Spleen (tissue), 11 donors: ENCODE data around the gene TENM4. TPM values are rescaled to one million over a fixed set of nuclear protein-coding genes. Genes with fewer than 3 reads are reported as not detected.

ENCODE experiments used
- DNase-seq: peaks from one replicate; pipeline ENCODE4 v3.0.0-alpha.2; 2020
- H3K27ac ChIP-seq, 8 donors: fragments of 200-600 bp; sonication (generic) in 7 of 8; 1 replicate in 4 of 8; 2 replicates in 4 of 8; pipeline versions ENCODE4 v1.5.0 to v1.8.0; 2016 to 2021; ENCODE audit warnings: inconsistent platforms in 4 of 8, mild to moderate bottlenecking in 4 of 8, moderate library complexity in 1 of 8
- H3K27me3 ChIP-seq, 7 donors: fragments of 200-600 bp; sonication (generic) in 6 of 7; replicated peaks in 1 of 7; 1 replicate in 4 of 7; 2 replicates in 3 of 7; pipeline versions ENCODE4 v1.5.0 to v1.8.0; 2016 to 2021; ENCODE audit warnings: inconsistent platforms in 3 of 7, mild to moderate bottlenecking in 1 of 7
- H3K36me3 ChIP-seq, 6 donors: fragments of 200-600 bp; sonication (generic) in 5 of 6; 1 replicate in 4 of 6; 2 replicates in 2 of 6; pipeline versions ENCODE4 v1.5.0 to v1.8.0; 2016 to 2021; ENCODE audit warnings: inconsistent platforms in 2 of 6
- H3K4me1 ChIP-seq, 6 donors: fragments of 200-600 bp; sonication (generic) in 5 of 6; 1 replicate in 3 of 6; 2 replicates in 3 of 6; pipeline versions ENCODE4 v1.5.0 to v1.8.0; 2016 to 2021; ENCODE audit warnings: inconsistent platforms in 3 of 6
- H3K4me3 ChIP-seq, 8 donors: fragments of 200-600 bp; sonication (generic) in 7 of 8; 1 replicate in 4 of 8; 2 replicates in 4 of 8; pipeline versions ENCODE4 v1.5.0 to v1.8.0; 2016 to 2021; ENCODE audit warnings: inconsistent platforms in 4 of 8, mild to moderate bottlenecking in 4 of 8, moderate library complexity in 2 of 8
- H3K9me3 ChIP-seq, 8 donors: fragments of 200-600 bp; sonication (generic) in 7 of 8; 1 replicate in 4 of 8; 2 replicates in 4 of 8; pipeline versions ENCODE4 v1.5.0 to v1.8.0; 2016 to 2021; ENCODE audit warnings: inconsistent platforms in 4 of 8
- POLR2A ChIP-seq, 3 donors: fragments of 450-650 bp; IDR thresholded peaks; one replicate each; pipeline ENCODE4 v1.5.1; 2017; ENCODE audit warnings: antibody characterized with exemption in 3 of 3, mild to moderate bottlenecking in 1 of 3
- POLR2AphosphoS5 ChIP-seq, 3 donors: sonication (generic); formaldehyde crosslinking; IDR thresholded peaks; one replicate each; pipeline ENCODE4 v1.5.1; 2017; ENCODE audit warnings: antibody characterized with exemption in 3 of 3
- WGBS, 5 donors: extraction: QIAGEN DNeasy Blood & Tissue Kit in 3 of 5; methylation state at CpG; one replicate each; pipeline versions ENCODE4 v1.1.5 to v1.1.7; 2013 to 2018; 5-methylcytosine and 5-hydroxymethylcytosine counted together
- intact Hi-C: fragments of 100-400 bp; cut with DNase I; formaldehyde crosslinking; loops from one replicate; pipeline ENCODE4 v1.15.0; 2023; ENCODE audit warnings: low total_unique reads
- polyA plus RNA-seq, 3 donors: library from polyadenylated mRNA; stranded (reverse); fragments of 200-250 nt; gene quantifications; one replicate each; pipeline ENCODE4 v1.2.1, GENCODE V29; 2013
- total RNA-seq, 7 donors: library from RNA; depleted of rRNA in 3 of 7; stranded (reverse); fragments of >200 nt in 3 of 7; fragmentation: NEBNext Ultra II Directional in 4 of 7; extraction: Animal tissue kit (Norgen Biotek cat#: 25700) in 4 of 7; gene quantifications; one replicate each; pipeline versions ENCODE4 v1.1.0 to v1.2.1, GENCODE V29; 2016 to 2021
- TF ChIP-seq, protein P1 (sequence below), 11 experiments: fragments of 200-600 bp in 7 of 11; fragments of 450-650 bp in 4 of 11; sonication (generic) in 4 of 11; IDR thresholded peaks in 8 of 11; conservative IDR thresholded peaks in 3 of 11; 1 replicate in 7 of 11; 2 replicates in 4 of 11; pipeline versions ENCODE4 v1.4.0 to v1.8.0; 2016 to 2021; ENCODE audit warnings: antibody characterized with exemption in 11 of 11, inconsistent platforms in 4 of 11, mild to moderate bottlenecking in 1 of 11
- donor health status: healthy with polysubstance abuse.
- donor health status: DM: no; HTN: no; CAD: no; lungs with moderate emphysema.
- donor health status: DM: no; HTN: no; CAD: no.
- donor health status: Bipolar disorder and iron deficiency.
- donor health status: healthy.
- donor health status: DM: no; HTN: no; CAD: no.
- donor health status: DM: yes; HTN: yes; CAD: no.

TENM4 gene
- total and polyA plus RNA-seq, 10 donors, result 0.09 to 4.5 (median 1.2) TPM

DNA sequence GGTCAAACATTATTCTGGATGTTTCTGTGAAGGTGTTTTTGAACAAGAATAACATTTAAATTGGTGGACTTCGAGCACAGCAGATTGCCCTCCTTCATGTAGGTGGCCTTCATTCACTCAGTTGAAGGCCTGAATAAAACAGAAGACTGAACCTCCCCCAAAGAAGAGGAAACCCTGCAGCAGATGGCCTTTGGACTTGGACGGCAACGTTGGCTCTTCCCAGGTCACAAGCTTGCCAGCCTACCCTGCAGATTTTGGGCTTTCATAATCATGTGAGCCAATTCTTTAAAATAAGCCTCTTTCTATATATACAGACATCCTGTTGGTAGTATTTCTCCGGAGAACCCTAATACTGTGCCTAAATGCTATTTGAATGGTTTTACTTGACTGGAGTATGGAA is 434.0 kb downstream of the TENM4 start:
- Histone ChIP-seq H3K4me1 (no peaks in the 10 kb centered on the region), H3K27ac (no peak overlapping the region), H3K9me3 (peaks cover 0 to 37% (median 23%) of the 10 kb centered on the region in 8 donors), H3K36me3 (no peaks in the 10 kb centered on the region), H3K4me3 (no peak overlapping the region), H3K27me3 (peaks cover 0 to 14% (median 0%) of the 10 kb centered on the region in 7 donors)
- TF ChIP-seq POLR2AphosphoS5 (IDR thresholded peaks at IDR 0.05) (no peak), POLR2A (IDR thresholded peaks at IDR 0.05) (no peak)
- TF ChIP-seq, protein P1, sequence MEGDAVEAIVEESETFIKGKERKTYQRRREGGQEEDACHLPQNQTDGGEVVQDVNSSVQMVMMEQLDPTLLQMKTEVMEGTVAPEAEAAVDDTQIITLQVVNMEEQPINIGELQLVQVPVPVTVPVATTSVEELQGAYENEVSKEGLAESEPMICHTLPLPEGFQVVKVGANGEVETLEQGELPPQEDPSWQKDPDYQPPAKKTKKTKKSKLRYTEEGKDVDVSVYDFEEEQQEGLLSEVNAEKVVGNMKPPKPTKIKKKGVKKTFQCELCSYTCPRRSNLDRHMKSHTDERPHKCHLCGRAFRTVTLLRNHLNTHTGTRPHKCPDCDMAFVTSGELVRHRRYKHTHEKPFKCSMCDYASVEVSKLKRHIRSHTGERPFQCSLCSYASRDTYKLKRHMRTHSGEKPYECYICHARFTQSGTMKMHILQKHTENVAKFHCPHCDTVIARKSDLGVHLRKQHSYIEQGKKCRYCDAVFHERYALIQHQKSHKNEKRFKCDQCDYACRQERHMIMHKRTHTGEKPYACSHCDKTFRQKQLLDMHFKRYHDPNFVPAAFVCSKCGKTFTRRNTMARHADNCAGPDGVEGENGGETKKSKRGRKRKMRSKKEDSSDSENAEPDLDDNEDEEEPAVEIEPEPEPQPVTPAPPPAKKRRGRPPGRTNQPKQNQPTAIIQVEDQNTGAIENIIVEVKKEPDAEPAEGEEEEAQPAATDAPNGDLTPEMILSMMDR (IDR thresholded peaks at IDR 0.05 in 8 of 11, conservative IDR thresholded peaks at IDR 0.05 in 3 of 11), result no peak
- intact Hi-C loops, result no loop called here
- no peak for DNase-seq
- WGBS, 5 donors, result 73 to 88% (median 83%) methylated on average over 4 of the region's 4 CpGs

DNA sequence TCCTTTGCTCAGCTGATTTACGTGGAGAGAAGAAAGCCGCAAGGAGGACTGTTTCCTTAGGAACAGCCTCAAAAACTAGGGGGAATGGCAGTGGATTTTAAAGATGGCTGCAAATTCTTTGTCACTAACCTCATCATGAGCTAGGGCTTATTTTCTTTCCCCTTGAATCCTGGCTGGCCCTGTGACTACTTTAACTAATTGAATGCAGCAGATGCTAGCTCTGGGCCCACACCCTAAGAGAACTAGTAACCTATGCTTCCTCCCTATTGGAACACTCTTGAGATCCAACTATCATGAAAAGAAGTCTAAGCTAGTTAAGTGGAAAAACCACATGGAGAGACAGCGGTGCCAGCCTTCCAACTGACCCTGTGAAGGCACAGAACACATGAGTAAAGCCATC is 444.8 kb downstream of the TENM4 start:
- DNase-seq, result no peak
- no peaks in the 10 kb centered on the region for H3K4me1 ChIP-seq
- no peak overlapping the region for H3K27ac ChIP-seq
- no peak overlapping the region for H3K4me3 ChIP-seq
- H3K9me3 ChIP-seq, result peaks cover 0 to 43% (median 24%) of the 10 kb centered on the region in 8 donors
- TF ChIP-seq, protein P1 (IDR thresholded peaks at IDR 0.05 in 8 of 11, conservative IDR thresholded peaks at IDR 0.05 in 3 of 11), result no peak
- TF ChIP-seq POLR2A (IDR thresholded peaks at IDR 0.05) (no peak), POLR2AphosphoS5 (IDR thresholded peaks at IDR 0.05) (no peak)
- intact Hi-C loops, result no loop called here
- peaks cover 0 to 5% (median 0%) of the 10 kb centered on the region in 7 donors for H3K27me3 ChIP-seq
- 79 to 92% (median 89%) methylated on average over 3 of the region's 3 CpGs for WGBS, 5 donors
- H3K36me3 ChIP-seq, result no peaks in the 10 kb centered on the region

DNA sequence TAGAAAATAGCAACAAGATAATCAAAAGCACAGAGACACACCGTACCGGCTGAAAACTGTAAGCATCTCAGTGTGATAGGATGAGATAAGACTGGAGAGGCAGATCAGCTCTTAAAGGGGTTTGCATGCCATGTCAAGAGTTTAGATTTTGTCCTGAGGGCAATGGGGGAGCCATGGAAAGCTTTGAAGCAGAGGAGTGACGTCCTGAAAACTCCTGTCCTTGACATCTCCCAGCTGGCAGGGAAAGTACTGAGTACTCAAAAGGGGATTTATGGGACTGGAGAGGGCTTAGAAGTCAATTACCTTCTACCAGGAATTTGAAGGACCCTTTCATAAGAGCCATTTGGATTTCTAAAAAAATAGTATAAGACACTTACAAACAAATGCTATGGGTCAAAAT is 445.7 kb downstream of the TENM4 start:
- Histone ChIP-seq H3K4me1 (no peaks in the 10 kb centered on the region), H3K27ac (no peak overlapping the region), H3K27me3 (peaks cover 0 to 5% (median 0%) of the 10 kb centered on the region in 7 donors), H3K4me3 (no peak overlapping the region), H3K9me3 (peaks cover 0 to 35% (median 16%) of the 10 kb centered on the region in 8 donors), H3K36me3 (no peaks in the 10 kb centered on the region)
- TF ChIP-seq POLR2AphosphoS5 (IDR thresholded peaks at IDR 0.05) (no peak), POLR2A (IDR thresholded peaks at IDR 0.05) (no peak)
- DNase-seq, result no peak
- intact Hi-C loops, result no loop called here
- 39 to 65% (median 55%) methylated on average over 3 of the region's 3 CpGs for whole genome bisulfite sequencing, 5 donors

DNA sequence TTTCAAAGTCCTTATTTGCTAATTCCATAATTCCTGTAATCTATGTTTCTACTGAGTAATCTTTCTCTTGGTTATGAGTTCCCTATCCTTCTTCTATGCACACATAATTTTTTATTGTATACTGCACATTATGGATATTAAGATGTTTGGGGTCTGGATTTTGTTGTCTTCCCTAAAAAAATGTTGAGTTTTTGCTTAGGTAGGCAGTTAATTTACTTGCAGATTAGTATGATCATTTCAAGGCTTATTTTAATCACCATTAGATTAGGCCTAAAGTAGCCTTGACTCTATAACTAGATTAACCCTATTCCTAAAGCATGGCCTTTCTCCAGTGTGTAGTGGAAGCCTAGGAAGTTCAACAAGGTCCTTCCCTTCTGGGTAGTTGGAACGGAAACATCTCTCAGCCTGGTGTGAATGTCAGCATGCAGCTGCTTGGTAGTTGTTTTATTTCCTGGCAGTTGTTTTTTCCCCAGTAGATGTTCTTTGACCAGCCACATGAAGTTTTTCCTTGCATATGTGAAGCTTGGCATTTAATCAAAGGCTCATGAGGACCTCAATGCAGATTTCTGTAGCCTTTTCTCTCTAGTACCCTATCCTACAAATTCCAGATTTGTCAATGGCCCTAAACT is 446.9 kb downstream of the TENM4 start:
- peaks cover 0 to 5% (median 0%) of the 10 kb centered on the region in 7 donors for H3K27me3 ChIP-seq
- DNase-seq, result no peak
- 21 to 47% (median 38%) methylated on average over 1 of the region's 1 CpG for WGBS, 5 donors
- intact Hi-C loops, result no loop called here
- H3K4me3 ChIP-seq, result no peak overlapping the region
- no peaks in the 10 kb centered on the region for H3K36me3 ChIP-seq
- peaks cover 0 to 22% (median 4%) of the 10 kb centered on the region in 8 donors for H3K9me3 ChIP-seq
- no peak overlapping the region for H3K27ac ChIP-seq
- no peaks in the 10 kb centered on the region for H3K4me1 ChIP-seq
- TF ChIP-seq POLR2A (IDR thresholded peaks at IDR 0.05) (no peak), POLR2AphosphoS5 (IDR thresholded peaks at IDR 0.05) (no peak)
- TF ChIP-seq, protein P1 (IDR thresholded peaks at IDR 0.05 in 8 of 11, conservative IDR thresholded peaks at IDR 0.05 in 3 of 11), result no peak
